Suprapubic skin (tissue), 4 donors: ENCODE results near the gene SNRPA1. TPM values are rescaled to one million over a fixed set of nuclear protein-coding genes. Genes with fewer than 3 reads are reported as not detected.
A peak's percentile ranks its signal among the peaks of the same experiment; 100 is the strongest.

Experiments
- DNase-seq, 2 donors: peaks; one replicate each; pipeline ENCODE4 v3.0.0-alpha.2; 2019; ENCODE audit warnings: low spot score in 2 of 2
- H3K27ac ChIP-seq: fragments of 200-600 bp; sonication (generic); one replicate; pipeline ENCODE4 v1.5.1; 2019
- H3K27me3 ChIP-seq: fragments of 200-600 bp; sonication (generic); one replicate; pipeline ENCODE4 v1.5.1; 2019
- H3K36me3 ChIP-seq: fragments of 200-600 bp; sonication (generic); one replicate; pipeline ENCODE4 v1.5.1; 2019
- H3K4me1 ChIP-seq: fragments of 200-600 bp; sonication (generic); one replicate; pipeline ENCODE4 v1.5.1; 2019
- H3K4me3 ChIP-seq: fragments of 200-600 bp; sonication (generic); one replicate; pipeline ENCODE4 v1.5.1; 2019; ENCODE audit warnings: mild to moderate bottlenecking
- H3K9me3 ChIP-seq: fragments of 200-600 bp; sonication (generic); one replicate; pipeline ENCODE4 v1.5.1; 2019
- EP300 ChIP-seq: sonication (generic); formaldehyde crosslinking; IDR thresholded peaks from one replicate; pipeline ENCODE4 v1.6.1; 2017; ENCODE audit warnings: antibody characterized with exemption
- POLR2A ChIP-seq, 2 donors: fragments of 450-650 bp; IDR thresholded peaks; one replicate each; pipeline ENCODE4 v1.6.1; 2017; ENCODE audit warnings: antibody characterized with exemption in 2 of 2, mild to moderate bottlenecking in 2 of 2, moderate library complexity in 2 of 2
- POLR2AphosphoS5 ChIP-seq, 3 donors: sonication (generic); formaldehyde crosslinking; IDR thresholded peaks; one replicate each; pipeline ENCODE4 v1.6.1; 2017; ENCODE audit warnings: antibody characterized with exemption in 3 of 3
- WGBS: methylation state at CpG from one replicate; pipeline ENCODE4 v1.1.5; 2018; 5-methylcytosine and 5-hydroxymethylcytosine counted together
- total RNA-seq, 4 donors: library from RNA; depleted of rRNA; stranded (reverse); fragments of >200 nt; gene quantifications; one replicate each; pipeline ENCODE4 v1.1.0, GENCODE V29; 2016
- TF ChIP-seq, protein P1 (sequence below), 2 donors: fragments of 200-600 bp in 1 of 2; fragments of 450-650 bp in 1 of 2; sonication (generic) in 1 of 2; IDR thresholded peaks; one replicate each; pipeline ENCODE4 v1.5.1; 2016 to 2019; ENCODE audit warnings: antibody characterized with exemption in 2 of 2, mild to moderate bottlenecking in 1 of 2, moderate library complexity in 1 of 2

Gene SNRPA1
- total RNA-seq, 4 donors from 2014 or later = 43.1 to 122 (median 48.2) TPM

DNA sequence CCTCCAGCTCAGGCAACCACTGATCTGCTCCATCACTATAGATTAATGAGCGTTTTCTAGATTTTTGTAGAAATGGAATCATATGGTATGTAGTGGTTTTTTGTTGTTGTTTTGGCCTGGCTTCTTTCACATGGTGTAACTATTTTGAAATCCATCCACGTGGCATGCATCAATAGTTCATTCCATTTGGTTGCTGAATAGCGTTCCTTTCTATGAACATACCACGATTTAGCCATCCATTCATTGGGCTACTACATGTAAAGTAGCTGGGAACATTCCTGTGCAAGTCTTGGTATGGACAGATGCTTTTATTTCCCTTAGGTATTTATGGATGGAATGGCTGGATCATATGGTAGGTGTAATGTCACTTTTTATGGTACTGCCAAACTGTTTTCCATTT is 32.5 kb downstream of the SNRPA1 start:
- DNase-seq = no peak
- Histone ChIP-seq H3K4me3 (no peak overlapping the region), H3K4me1 (peaks cover 20% of the 10 kb centered on the region), H3K27ac (no peak overlapping the region), H3K9me3 (no peaks in the 10 kb centered on the region), H3K36me3 (no peaks in the 10 kb centered on the region), H3K27me3 (no peaks in the 10 kb centered on the region)
- TF ChIP-seq EP300 = no peak
- TF ChIP-seq POLR2AphosphoS5 (IDR thresholded peaks at IDR 0.05) = no peak
- TF ChIP-seq, protein P1, sequence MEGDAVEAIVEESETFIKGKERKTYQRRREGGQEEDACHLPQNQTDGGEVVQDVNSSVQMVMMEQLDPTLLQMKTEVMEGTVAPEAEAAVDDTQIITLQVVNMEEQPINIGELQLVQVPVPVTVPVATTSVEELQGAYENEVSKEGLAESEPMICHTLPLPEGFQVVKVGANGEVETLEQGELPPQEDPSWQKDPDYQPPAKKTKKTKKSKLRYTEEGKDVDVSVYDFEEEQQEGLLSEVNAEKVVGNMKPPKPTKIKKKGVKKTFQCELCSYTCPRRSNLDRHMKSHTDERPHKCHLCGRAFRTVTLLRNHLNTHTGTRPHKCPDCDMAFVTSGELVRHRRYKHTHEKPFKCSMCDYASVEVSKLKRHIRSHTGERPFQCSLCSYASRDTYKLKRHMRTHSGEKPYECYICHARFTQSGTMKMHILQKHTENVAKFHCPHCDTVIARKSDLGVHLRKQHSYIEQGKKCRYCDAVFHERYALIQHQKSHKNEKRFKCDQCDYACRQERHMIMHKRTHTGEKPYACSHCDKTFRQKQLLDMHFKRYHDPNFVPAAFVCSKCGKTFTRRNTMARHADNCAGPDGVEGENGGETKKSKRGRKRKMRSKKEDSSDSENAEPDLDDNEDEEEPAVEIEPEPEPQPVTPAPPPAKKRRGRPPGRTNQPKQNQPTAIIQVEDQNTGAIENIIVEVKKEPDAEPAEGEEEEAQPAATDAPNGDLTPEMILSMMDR (IDR thresholded peaks at IDR 0.05) = no peak
- no peak for TF ChIP-seq POLR2A (IDR thresholded peaks at IDR 0.05)
- 81% methylated on average over 4 of the region's 4 CpGs for WGBS

DNA sequence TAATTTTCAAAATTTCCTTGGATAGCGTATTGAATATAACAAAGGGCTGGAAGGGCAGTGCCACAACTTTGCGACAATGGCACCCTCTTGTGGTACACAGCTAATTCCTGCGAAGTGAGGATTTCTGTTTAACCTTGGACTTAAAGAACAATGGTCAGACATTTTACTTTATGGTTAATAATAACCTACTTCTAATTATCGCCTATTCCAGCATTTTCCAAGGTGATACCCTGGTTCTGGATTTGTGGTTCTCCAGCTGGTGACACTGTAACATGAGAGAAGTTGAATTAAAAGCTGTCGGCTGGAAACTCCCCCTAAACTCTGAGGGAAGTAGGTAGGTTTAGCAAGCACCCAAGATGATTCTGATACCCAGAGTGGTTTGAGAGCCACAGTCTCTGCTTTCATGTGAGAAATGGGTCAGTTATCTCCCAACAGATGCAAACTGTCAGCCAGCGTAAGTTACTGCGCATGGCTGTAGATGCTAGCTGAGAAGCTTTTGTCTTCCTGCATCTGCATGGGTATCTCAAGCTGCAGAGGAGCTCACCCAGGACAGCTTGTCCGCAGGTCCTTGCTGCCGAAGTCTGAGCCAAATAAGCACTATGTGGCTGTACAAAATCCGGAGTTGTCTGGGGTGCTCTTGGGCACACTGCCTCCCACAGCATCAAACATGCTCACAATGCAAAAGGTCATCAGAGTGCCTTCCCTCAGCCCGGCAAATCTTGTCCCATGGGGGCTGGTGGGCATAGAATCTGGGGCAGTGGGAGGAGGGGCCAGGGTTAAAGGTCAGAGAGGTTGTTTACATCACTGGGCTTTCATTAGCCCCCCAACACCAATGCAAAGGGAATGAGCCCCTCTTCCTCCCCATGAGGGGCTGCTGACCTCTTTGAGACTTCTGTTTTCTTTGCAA is 36.6 kb downstream of the SNRPA1 start:
- Histone ChIP-seq H3K36me3 (no peaks in the 10 kb centered on the region), H3K4me3 (no peak overlapping the region), H3K9me3 (no peaks in the 10 kb centered on the region), H3K27ac (no peak overlapping the region), H3K4me1 (no peaks in the 10 kb centered on the region), H3K27me3 (no peaks in the 10 kb centered on the region)
- WGBS = 32% methylated on average over 8 of the region's 11 CpGs
- DNase-seq = no peak
- no peak for TF ChIP-seq POLR2AphosphoS5 (IDR thresholded peaks at IDR 0.05)
- TF ChIP-seq EP300 = no peak
- TF ChIP-seq, protein P1 (IDR thresholded peaks at IDR 0.05) = peak; percentile 69 to 89
- no peak for TF ChIP-seq POLR2A (IDR thresholded peaks at IDR 0.05)

DNA sequence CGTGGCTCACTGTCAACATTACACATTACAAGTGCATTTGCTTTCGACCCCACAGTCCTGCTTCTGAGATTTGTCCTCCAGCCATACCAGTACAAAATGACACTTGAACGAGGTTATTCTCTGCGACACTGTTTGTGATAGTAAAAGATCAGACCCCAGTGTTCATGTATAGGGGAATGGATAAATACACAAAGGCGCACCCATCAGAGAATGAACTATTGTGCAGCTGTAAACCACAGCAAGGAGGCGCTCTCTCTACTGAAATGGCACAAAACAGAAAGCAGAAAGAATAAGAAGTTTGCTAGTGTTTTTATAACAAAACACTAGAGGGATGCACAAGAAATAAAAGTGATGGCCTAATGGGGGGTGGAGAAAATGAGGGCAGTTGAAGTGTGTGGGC is 38.3 kb downstream of the SNRPA1 start:
- DNase-seq = no peak
- H3K4me1 ChIP-seq = peaks cover 10% of the 10 kb centered on the region
- H3K27ac ChIP-seq = no peak overlapping the region
- TF ChIP-seq EP300 = no peak
- H3K9me3 ChIP-seq = no peaks in the 10 kb centered on the region
- H3K27me3 ChIP-seq = no peaks in the 10 kb centered on the region
- WGBS = 88% methylated on average over 6 of the region's 6 CpGs
- H3K36me3 ChIP-seq = no peaks in the 10 kb centered on the region
- H3K4me3 ChIP-seq = no peak overlapping the region

DNA sequence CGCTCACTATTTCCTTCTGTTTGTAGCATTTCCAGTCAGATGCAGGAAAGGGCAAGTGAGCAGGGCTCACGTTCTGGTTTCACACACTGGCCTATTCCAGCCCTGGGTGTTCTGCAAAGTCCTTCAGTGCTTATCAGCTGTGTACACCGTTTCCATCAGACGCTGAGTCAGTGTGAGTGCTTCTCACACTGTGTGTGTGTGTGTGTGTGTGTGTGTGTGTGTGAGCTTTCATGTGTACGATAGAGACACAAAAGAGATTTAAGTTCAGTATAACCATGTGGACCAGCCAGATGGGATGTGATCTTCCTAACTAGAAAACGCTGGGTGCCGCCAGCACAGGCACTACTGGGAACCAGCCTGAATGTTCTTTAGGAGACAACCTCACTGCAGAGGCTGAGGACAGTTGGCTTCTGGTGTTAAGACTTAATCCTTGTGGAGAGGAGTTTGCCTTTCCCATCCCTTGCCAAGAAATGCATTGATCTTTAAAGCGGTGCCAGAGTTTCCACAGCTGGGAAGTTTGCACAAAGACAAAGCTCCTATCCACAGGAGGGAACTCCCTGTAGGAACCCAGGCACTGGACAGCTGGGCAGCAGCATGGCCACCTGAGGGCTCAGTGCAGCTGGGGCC is 39.3 kb downstream of the SNRPA1 start:
- H3K36me3 ChIP-seq = no peaks in the 10 kb centered on the region
- H3K4me3 ChIP-seq = no peak overlapping the region
- peaks cover 10% of the 10 kb centered on the region for H3K4me1 ChIP-seq
- H3K9me3 ChIP-seq = no peaks in the 10 kb centered on the region
- no peaks in the 10 kb centered on the region for H3K27me3 ChIP-seq
- DNase-seq = no peak
- no peak overlapping the region for H3K27ac ChIP-seq
- TF ChIP-seq POLR2AphosphoS5 (IDR thresholded peaks at IDR 0.05) = no peak
- TF ChIP-seq, protein P1 (IDR thresholded peaks at IDR 0.05) = no peak
- TF ChIP-seq POLR2A (IDR thresholded peaks at IDR 0.05) = no peak
- TF ChIP-seq EP300 = no peak
- 56% methylated on average over 8 of the region's 8 CpGs for WGBS

DNA sequence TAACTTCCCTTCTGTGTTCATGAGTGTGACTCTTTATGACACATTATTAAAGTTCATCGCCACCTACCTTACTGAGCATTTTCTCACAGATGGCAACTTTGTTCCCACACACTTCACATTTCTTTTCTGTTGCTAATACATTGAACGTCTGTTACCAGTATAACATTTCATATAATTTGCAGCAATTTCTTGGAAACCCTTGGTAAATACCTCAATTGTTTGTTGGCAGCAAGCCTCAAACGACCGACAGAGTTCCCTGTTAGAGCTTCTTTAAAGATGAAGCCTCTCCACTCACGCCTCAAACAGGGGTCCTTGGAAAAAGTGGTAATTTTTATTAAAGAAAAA is 40.0 kb downstream of the SNRPA1 start:
- no peak for DNase-seq
- Histone ChIP-seq H3K27me3 (no peaks in the 10 kb centered on the region), H3K4me1 (peaks cover 16% of the 10 kb centered on the region), H3K36me3 (no peaks in the 10 kb centered on the region), H3K9me3 (no peaks in the 10 kb centered on the region), H3K4me3 (no peak overlapping the region), H3K27ac (no peak overlapping the region)
- TF ChIP-seq POLR2AphosphoS5 (IDR thresholded peaks at IDR 0.05) = no peak
- TF ChIP-seq EP300 = no peak
- TF ChIP-seq POLR2A (IDR thresholded peaks at IDR 0.05) = no peak
- TF ChIP-seq, protein P1 (IDR thresholded peaks at IDR 0.05) = no peak
- 68% methylated on average over 5 of the region's 5 CpGs for WGBS
